ENCODE data around the gene NCK2. TPM values are rescaled to one million over a fixed set of nuclear protein-coding genes. Genes with fewer than 3 reads are reported as not detected.

Gene NCK2
- total and polyA plus RNA-seq, 4 donors: 28.8 to 44.6 (median 40.9) TPM

DNA sequence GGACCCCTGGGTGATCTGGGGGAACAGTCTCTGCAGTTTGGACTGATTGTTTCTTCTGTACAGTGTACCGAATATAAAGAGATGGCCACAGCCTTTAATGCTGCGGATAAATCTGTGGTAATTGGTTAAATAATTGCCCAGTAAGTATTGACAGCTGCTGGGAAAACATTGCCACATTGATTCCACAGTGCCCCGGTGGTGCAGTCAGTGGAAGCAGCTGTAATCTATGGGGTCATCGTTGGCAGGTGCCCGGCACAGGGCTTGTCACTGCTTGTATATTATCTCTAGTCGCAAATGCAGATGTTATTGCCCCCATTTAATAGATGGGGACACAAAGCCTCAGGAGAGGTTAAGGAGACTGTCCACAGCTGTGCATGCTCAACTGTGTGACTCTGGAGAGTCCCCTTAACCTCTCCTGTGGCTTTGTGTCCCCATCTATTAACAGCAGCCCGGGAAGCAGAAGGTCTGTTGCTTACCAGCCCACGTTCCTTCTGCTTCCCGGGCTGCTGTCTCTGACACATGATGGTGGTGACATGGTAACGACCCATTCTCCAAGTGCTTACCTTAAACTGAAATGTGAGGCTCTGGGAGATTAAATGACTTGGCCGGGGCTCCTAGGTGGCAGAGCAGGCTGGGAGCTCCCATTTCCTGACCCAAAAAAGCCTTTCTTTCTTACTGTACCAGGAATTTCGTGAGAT lies 76.9 kb downstream of the NCK2 start:
- WGBS, 2 donors: 63 to 66% methylated on average over 12 of the region's 12 CpGs
- no peak for DNase-seq
- H3K27ac ChIP-seq (ENCODE audit: low read depth in 1 of 2, low read length in 2 of 2): no peak overlapping the region
- H3K36me3 ChIP-seq (ENCODE audit: control insufficient read depth in 1 of 2, insufficient read depth in 2 of 2, low read length in 1 of 2): no peaks in the 10 kb centered on the region
- H3K9me3 ChIP-seq (ENCODE audit: control insufficient read depth, low read length): no peaks in the 10 kb centered on the region
- H3K27me3 ChIP-seq (ENCODE audit: control insufficient read depth in 1 of 2, insufficient read depth in 2 of 2, low read length in 1 of 2): no peaks in the 10 kb centered on the region
- H3K4me1 ChIP-seq (ENCODE audit: control insufficient read depth in 1 of 2, insufficient read depth in 2 of 2, low read length in 2 of 2): no peaks in the 10 kb centered on the region
- no peak for ATAC-seq (ENCODE audit: low FRiP score)
- intact Hi-C loops (cut with DNase I): no loop called here
- no peak overlapping the region for H3K4me3 ChIP-seq (ENCODE audit: low read length in 2 of 2)

DNA sequence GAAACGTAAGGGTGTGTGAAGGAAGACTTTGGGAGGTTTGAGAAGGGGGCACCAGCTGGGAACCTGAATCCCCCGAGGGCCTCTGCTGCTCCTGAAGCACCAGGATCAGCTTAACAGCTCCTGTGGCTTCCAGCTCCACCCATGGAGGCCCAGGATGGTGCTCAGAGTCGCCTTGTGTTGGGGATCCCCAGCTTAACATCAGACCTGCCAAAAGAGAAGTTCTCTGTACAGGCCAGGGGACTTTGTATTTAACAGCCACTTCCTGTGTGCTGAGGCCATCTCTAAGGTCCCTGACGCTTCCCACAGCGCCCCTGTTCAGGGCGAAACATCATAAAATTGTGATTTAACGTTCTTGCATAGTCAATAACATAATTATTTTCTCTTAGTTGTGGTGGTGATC lies 77.5 kb downstream of the NCK2 start:
- Histone ChIP-seq H3K36me3 (ENCODE audit: control insufficient read depth in 1 of 2, insufficient read depth in 2 of 2, low read length in 1 of 2) (no peaks in the 10 kb centered on the region), H3K9me3 (ENCODE audit: control insufficient read depth, low read length) (no peaks in the 10 kb centered on the region), H3K4me3 (ENCODE audit: low read length in 2 of 2) (no peak overlapping the region), H3K27me3 (ENCODE audit: control insufficient read depth in 1 of 2, insufficient read depth in 2 of 2, low read length in 1 of 2) (no peaks in the 10 kb centered on the region), H3K4me1 (ENCODE audit: control insufficient read depth in 1 of 2, insufficient read depth in 2 of 2, low read length in 2 of 2) (no peaks in the 10 kb centered on the region), H3K27ac (ENCODE audit: low read depth in 1 of 2, low read length in 2 of 2) (no peak overlapping the region)
- intact Hi-C loops (cut with DNase I): no loop called here
- no peak for DNase-seq
- no peak for ATAC-seq (ENCODE audit: low FRiP score)
- 54 to 70% methylated on average over 7 of the region's 7 CpGs for WGBS, 2 donors

- Histone ChIP-seq H3K9me3 (ENCODE audit: control insufficient read depth, low read length) (no peaks in the 10 kb centered on the region), H3K27me3 (ENCODE audit: control insufficient read depth in 1 of 2, insufficient read depth in 2 of 2, low read length in 1 of 2) (no peaks in the 10 kb centered on the region), H3K4me1 (ENCODE audit: control insufficient read depth in 1 of 2, insufficient read depth in 2 of 2, low read length in 2 of 2) (peaks cover 2 to 4% of the 10 kb centered on the region in 2 donors), H3K4me3 (ENCODE audit: low read length in 2 of 2) (no peak overlapping the region), H3K36me3 (ENCODE audit: control insufficient read depth in 1 of 2, insufficient read depth in 2 of 2, low read length in 1 of 2) (no peaks in the 10 kb centered on the region), H3K27ac (ENCODE audit: low read depth in 1 of 2, low read length in 2 of 2) (no peak overlapping the region)
- 54 to 76% methylated on average over 9 of the region's 9 CpGs for WGBS, 2 donors
- ATAC-seq (ENCODE audit: low FRiP score): no peak
- DNase-seq: no peak
- intact Hi-C loops (cut with DNase I): no loop called here
Measured at GRCh38 chr2:105824446-105824845, 79.7 kb downstream of the NCK2 start.

GRCh38 chr2:105827351-105828096 lies 82.8 kb downstream of the NCK2 start:
- intact Hi-C loops (cut with DNase I): no loop called here

GRCh38 chr2:105828558-105828957 lies 83.8 kb downstream of the NCK2 start:
- DNase-seq: no peak

More at GRCh38 chr2:105827351-105828096, 82.8 kb downstream of the NCK2 start:
- DNase-seq (no peak), ATAC-seq (ENCODE audit: low FRiP score) (no peak)
- Histone ChIP-seq H3K4me3 (ENCODE audit: low read length in 2 of 2) (no peak overlapping the region), H3K27ac (ENCODE audit: low read depth in 1 of 2, low read length in 2 of 2) (no peak overlapping the region), H3K36me3 (ENCODE audit: control insufficient read depth in 1 of 2, insufficient read depth in 2 of 2, low read length in 1 of 2) (no peaks in the 10 kb centered on the region), H3K9me3 (ENCODE audit: control insufficient read depth, low read length) (no peaks in the 10 kb centered on the region), H3K4me1 (ENCODE audit: control insufficient read depth in 1 of 2, insufficient read depth in 2 of 2, low read length in 2 of 2) (peaks cover 2 to 4% of the 10 kb centered on the region in 2 donors), H3K27me3 (ENCODE audit: control insufficient read depth in 1 of 2, insufficient read depth in 2 of 2, low read length in 1 of 2) (no peaks in the 10 kb centered on the region)
- WGBS, 2 donors: 92 to 100% methylated on average over 1 of the region's 1 CpG

GRCh38 chr2:105834931-105835330 lies 90.2 kb downstream of the NCK2 start:
- no peaks in the 10 kb centered on the region for H3K27me3 ChIP-seq (ENCODE audit: control insufficient read depth in 1 of 2, insufficient read depth in 2 of 2, low read length in 1 of 2)
- DNase-seq (no peak), ATAC-seq (ENCODE audit: low FRiP score) (no peak)
- 90 to 94% methylated on average over 1 of the region's 1 CpG for WGBS, 2 donors
- intact Hi-C loops (cut with DNase I): no loop called here
- no peaks in the 10 kb centered on the region for H3K36me3 ChIP-seq (ENCODE audit: control insufficient read depth in 1 of 2, insufficient read depth in 2 of 2, low read length in 1 of 2)
- no peak overlapping the region for H3K27ac ChIP-seq (ENCODE audit: low read depth in 1 of 2, low read length in 2 of 2)
- H3K4me3 ChIP-seq (ENCODE audit: low read length in 2 of 2): no peak overlapping the region
- no peaks in the 10 kb centered on the region for H3K4me1 ChIP-seq (ENCODE audit: control insufficient read depth in 1 of 2, insufficient read depth in 2 of 2, low read length in 2 of 2)
- no peaks in the 10 kb centered on the region for H3K9me3 ChIP-seq (ENCODE audit: control insufficient read depth, low read length)

More at GRCh38 chr2:105828558-105828957, 83.8 kb downstream of the NCK2 start:
- Histone ChIP-seq H3K27ac (ENCODE audit: low read depth in 1 of 2, low read length in 2 of 2) (no peak overlapping the region), H3K9me3 (ENCODE audit: control insufficient read depth, low read length) (no peaks in the 10 kb centered on the region), H3K27me3 (ENCODE audit: control insufficient read depth in 1 of 2, insufficient read depth in 2 of 2, low read length in 1 of 2) (no peaks in the 10 kb centered on the region), H3K4me3 (ENCODE audit: low read length in 2 of 2) (no peak overlapping the region), H3K36me3 (ENCODE audit: control insufficient read depth in 1 of 2, insufficient read depth in 2 of 2, low read length in 1 of 2) (no peaks in the 10 kb centered on the region), H3K4me1 (ENCODE audit: control insufficient read depth in 1 of 2, insufficient read depth in 2 of 2, low read length in 2 of 2) (peaks cover 2 to 4% of the 10 kb centered on the region in 2 donors)
- intact Hi-C loops (cut with DNase I): no loop called here
- ATAC-seq (ENCODE audit: low FRiP score): no peak

DNA sequence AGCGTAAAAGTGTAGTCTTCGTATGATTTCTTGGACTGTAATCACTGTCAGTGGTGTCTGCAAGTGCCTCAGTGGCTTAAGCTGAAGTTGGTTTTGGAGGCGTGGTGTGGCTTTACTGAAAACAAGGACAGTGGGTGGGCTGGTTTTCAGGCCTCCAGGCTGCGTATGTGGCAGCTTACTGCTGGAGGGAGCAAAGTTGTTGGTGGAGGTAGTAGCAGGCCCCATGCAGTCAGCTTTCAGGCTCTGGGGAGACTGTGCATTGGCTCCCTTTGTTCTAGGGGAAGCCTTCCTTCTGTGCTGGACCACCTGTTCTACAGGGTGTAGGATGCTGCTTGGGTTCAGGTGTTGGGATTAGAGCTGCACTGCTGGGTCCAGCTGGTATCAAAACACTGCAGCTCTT lies 91.6 kb downstream of the NCK2 start:
- 98% methylated on average over 4 of the region's 4 CpGs for WGBS, 2 donors
- intact Hi-C loops (cut with DNase I): no loop called here

DNA sequence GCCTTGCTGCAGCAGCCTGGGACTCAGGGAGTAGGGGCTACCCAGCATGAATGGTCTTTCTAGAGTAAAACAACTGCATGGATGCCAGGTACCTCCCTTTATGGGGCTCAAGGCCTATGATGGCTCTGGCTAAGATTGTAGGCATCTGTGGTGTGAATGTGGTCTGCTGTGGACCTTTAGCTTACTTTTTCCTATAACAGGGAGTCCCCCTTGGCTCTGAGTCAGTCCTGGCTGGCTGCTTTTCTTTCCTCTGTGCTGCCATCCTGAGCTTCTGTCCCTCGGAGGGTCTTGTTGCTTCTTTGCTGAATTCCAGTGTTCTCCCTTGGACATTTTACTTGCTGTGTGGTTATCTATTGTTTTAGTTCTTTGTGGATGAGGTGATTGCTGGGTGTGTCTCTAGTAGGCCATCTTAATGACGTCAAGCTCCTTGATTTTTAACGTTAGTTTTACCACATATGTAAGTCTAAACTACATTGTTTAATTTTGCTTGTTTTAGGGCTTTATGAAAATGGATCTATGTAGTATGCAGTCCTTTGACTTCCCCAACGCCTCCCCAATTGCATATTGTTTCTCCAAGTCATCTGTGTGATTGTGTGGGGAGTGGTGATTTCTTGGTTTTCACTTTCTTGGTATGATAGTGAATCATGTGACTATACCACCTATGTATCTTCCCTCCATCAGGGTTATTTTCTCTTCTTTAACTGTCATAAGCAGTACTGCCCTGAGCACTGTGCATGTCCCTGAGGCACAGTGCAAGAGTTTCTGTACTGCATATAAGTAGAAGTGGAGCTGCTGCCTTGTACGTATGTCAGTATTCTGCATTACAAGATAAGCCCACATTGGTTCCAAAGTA lies 92.4 kb downstream of the NCK2 start:
- no peaks in the 10 kb centered on the region for H3K4me1 ChIP-seq (ENCODE audit: control insufficient read depth in 1 of 2, insufficient read depth in 2 of 2, low read length in 2 of 2)
- no peaks in the 10 kb centered on the region for H3K27me3 ChIP-seq (ENCODE audit: control insufficient read depth in 1 of 2, insufficient read depth in 2 of 2, low read length in 1 of 2)
- H3K36me3 ChIP-seq (ENCODE audit: control insufficient read depth in 1 of 2, insufficient read depth in 2 of 2, low read length in 1 of 2): no peaks in the 10 kb centered on the region
- WGBS, 2 donors: 92 to 93% methylated on average over 5 of the region's 5 CpGs
- no peaks in the 10 kb centered on the region for H3K9me3 ChIP-seq (ENCODE audit: control insufficient read depth, low read length)
- no peak overlapping the region for H3K27ac ChIP-seq (ENCODE audit: low read depth in 1 of 2, low read length in 2 of 2)
- no peak for DNase-seq
- intact Hi-C loops (cut with DNase I): no loop called here
- H3K4me3 ChIP-seq (ENCODE audit: low read length in 2 of 2): no peak overlapping the region
- ATAC-seq (ENCODE audit: low FRiP score): no peak

More for the DNA sequence above, 91.6 kb downstream of the NCK2 start:
- DNase-seq: no peak
- Histone ChIP-seq H3K4me1 (ENCODE audit: control insufficient read depth in 1 of 2, insufficient read depth in 2 of 2, low read length in 2 of 2) (no peaks in the 10 kb centered on the region), H3K27me3 (ENCODE audit: control insufficient read depth in 1 of 2, insufficient read depth in 2 of 2, low read length in 1 of 2) (no peaks in the 10 kb centered on the region), H3K4me3 (ENCODE audit: low read length in 2 of 2) (no peak overlapping the region), H3K27ac (ENCODE audit: low read depth in 1 of 2, low read length in 2 of 2) (no peak overlapping the region), H3K9me3 (ENCODE audit: control insufficient read depth, low read length) (no peaks in the 10 kb centered on the region), H3K36me3 (ENCODE audit: control insufficient read depth in 1 of 2, insufficient read depth in 2 of 2, low read length in 1 of 2) (no peaks in the 10 kb centered on the region)
- no peak for ATAC-seq (ENCODE audit: low FRiP score)
